HG03039 (cell line): ENCODE data around the gene ITM2B.
A peak's percentile ranks its signal among the peaks of the same experiment; 100 is the strongest.

Experiments
- ATAC-seq: cut with Tn5 transposase; IDR thresholded peaks from one replicate; pipeline ENCODE4 v1.9.1; 2021; ENCODE audit warnings: mild to moderate bottlenecking, moderate library complexity; ENCODE audit not compliant: unreplicated experiment

ITM2B gene

GRCh38 chr13:48302871-48303358 is 69.9 kb downstream of the ITM2B start:
- no peak for ATAC-seq

- ATAC-seq: peak; percentile 80
Measured at GRCh38 chr13:48303359-48304142, 70.5 kb downstream of the ITM2B start, which contains the start of gene RB1. RB1 (plus strand) TSS chr13:48303751; CDS start chr13:48303913, 162 bp downstream.

GRCh38 chr13:48304143-48304876 is 71.3 kb downstream of the ITM2B start:
- ATAC-seq: peak; percentile 58

GRCh38 chr13:48311223-48311622 is 78.2 kb downstream of the ITM2B start:
- ATAC-seq: no peak

GRCh38 chr13:48315969-48316650 is 83.1 kb downstream of the ITM2B start:
- no peak for ATAC-seq

GRCh38 chr13:48316826-48317510 is 84.0 kb downstream of the ITM2B start:
- no peak for ATAC-seq

- ATAC-seq: no peak
Measured at GRCh38 chr13:48317511-48318376, 84.7 kb downstream of the ITM2B start.

- no peak for ATAC-seq
Measured at GRCh38 chr13:48318377-48318811, 85.4 kb downstream of the ITM2B start.

GRCh38 chr13:48318821-48319511 is 86.0 kb downstream of the ITM2B start:
- ATAC-seq: no peak
